ENCODE data around the gene HASPIN.
"Not testable (repeated sequence)": the region's sequence is repeated elsewhere in the genome, so short reads cannot be mapped to it uniquely, and the experiment has no call there.

HASPIN gene

GRCh38 chr17:3697103-3697476, 26.6 kb upstream of the HASPIN start:
- no peak for DNase-seq

- DNase-seq = no peak
Observed at GRCh38 chr17:3698139-3698538, 25.6 kb upstream of the HASPIN start.

- no peak for DNase-seq
Observed at GRCh38 chr17:3699951-3700350, 23.8 kb upstream of the HASPIN start.

GRCh38 chr17:3702041-3702539, 21.6 kb upstream of the HASPIN start:
- DNase-seq = not testable (repeated sequence)

- no peak for DNase-seq
Observed at GRCh38 chr17:3704931-3705717, 18.6 kb upstream of the HASPIN start.

- DNase-seq = not testable (repeated sequence)
Observed at GRCh38 chr17:3705718-3705984, 18.1 kb upstream of the HASPIN start.

GRCh38 chr17:3708366-3708765, 15.3 kb upstream of the HASPIN start:
- DNase-seq = no peak

- no peak for DNase-seq
Observed at GRCh38 chr17:3710951-3711383, 12.7 kb upstream of the HASPIN start.

- no peak for DNase-seq
Observed at GRCh38 chr17:3712811-3713463, 10.8 kb upstream of the HASPIN start.

GRCh38 chr17:3715296-3715695, 8.4 kb upstream of the HASPIN start:
- DNase-seq = no peak

- no peak for DNase-seq
Observed at GRCh38 chr17:3718201-3718600, 5.5 kb upstream of the HASPIN start.

GRCh38 chr17:3719265-3719664, 4.4 kb upstream of the HASPIN start:
- DNase-seq = no peak

GRCh38 chr17:3722716-3723115, 987 bp upstream of the HASPIN start:
- DNase-seq = no peak

GRCh38 chr17:3723188-3723555, 531 bp upstream of the HASPIN start:
- no peak for DNase-seq

GRCh38 chr17:3724378-3725077, 825 bp downstream of the HASPIN start:
- no peak for DNase-seq

- no peak for DNase-seq
Observed at GRCh38 chr17:3727041-3727440, 3.3 kb downstream of the HASPIN start.

- DNase-seq = not testable (repeated sequence)
Observed at GRCh38 chr17:3728099-3728498, 4.4 kb downstream of the HASPIN start.

- DNase-seq = no peak
Observed at GRCh38 chr17:3729881-3730280, 6.2 kb downstream of the HASPIN start.

GRCh38 chr17:3730881-3731429, 7.3 kb downstream of the HASPIN start:
- no peak for DNase-seq

- peak in 1 of 2 experiments; percentile 28 for DNase-seq
Observed at GRCh38 chr17:3732210-3732621, 8.5 kb downstream of the HASPIN start.

GRCh38 chr17:3734911-3735276, 11.2 kb downstream of the HASPIN start:
- not testable (repeated sequence) for DNase-seq

- no peak for DNase-seq
Observed at GRCh38 chr17:3735515-3735914, 11.8 kb downstream of the HASPIN start.

- no peak for DNase-seq
Observed at GRCh38 chr17:3738562-3739295, 15.0 kb downstream of the HASPIN start.
